ENCODE results near the gene SLC12A8. TPM values are rescaled to one million over a fixed set of nuclear protein-coding genes. Genes with fewer than 3 reads are reported as not detected.

SLC12A8 gene
- total and polyA plus RNA-seq, 9 of the 15 experiments (the other 6 are each of a cell fraction or from before 2014, with no cell fraction given): 0.04 to 0.33 (median 0.09) TPM; not detected in 4

DNA sequence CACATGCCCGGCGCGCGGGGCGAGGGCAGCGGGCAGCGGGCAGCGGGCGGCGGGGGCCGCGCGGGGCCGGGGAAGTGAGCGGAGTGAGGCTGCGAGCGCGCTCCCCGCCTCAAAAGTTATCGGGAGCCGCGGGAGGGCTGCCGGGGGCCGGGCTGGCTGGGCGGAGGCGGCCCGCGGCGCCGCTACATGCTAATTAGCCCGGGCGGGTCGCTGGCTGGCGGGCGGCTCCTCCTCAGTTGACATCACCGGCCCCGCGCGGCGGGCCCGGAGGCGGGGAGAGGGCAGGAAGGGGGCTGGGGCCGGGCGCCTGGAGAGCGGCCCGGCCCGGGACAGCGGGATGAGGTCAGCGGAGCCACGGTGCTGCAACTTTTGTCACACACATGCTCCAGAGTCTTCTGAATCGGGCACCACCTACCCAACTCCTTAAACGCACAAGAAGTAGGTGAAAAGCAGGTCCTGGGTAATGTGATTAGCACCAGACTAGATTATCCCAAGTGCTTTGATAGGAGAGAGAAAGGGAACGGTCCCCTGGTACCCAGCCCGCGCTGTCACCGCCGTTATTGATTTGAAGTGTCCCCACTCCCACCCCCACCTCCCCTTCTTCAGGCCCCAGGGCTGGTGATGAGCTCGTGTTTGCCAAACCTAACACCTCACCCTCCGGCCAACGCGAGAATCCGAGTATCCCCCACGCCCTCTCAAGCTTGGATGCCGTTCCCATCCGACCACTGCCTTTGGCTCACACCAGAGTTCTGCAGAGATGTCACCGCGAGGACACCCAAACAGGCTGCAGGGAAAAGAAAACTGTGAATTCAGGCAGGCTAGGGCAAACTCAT is 156.4 kb downstream of the SLC12A8 start, which contains the start of gene HEG1 (continued):
- TF ChIP-seq CBX2 (IDR thresholded peaks at IDR 0.05; ENCODE audit: insufficient read depth, low read length, poor library complexity, severe bottlenecking) (no peak), ZNF717 (CRISPR knock-in tag; IDR thresholded peaks at IDR 0.05) (no peak), TRIM24 (IDR thresholded peaks at IDR 0.05) (no peak), CHCHD3 (CRISPR knock-in tag; IDR thresholded peaks at IDR 0.05) (no peak), ATF7 (IDR thresholded peaks at IDR 0.05) (peak; percentile 32; the same call in 1 of the 2 replicates), MAZ (CRISPR knock-in tag; conservative IDR thresholded peaks at IDR 0.05 in 1 of 2, IDR thresholded peaks at IDR 0.05 in 1 of 2) (no peak), ZNF507 (tag; conservative IDR thresholded peaks at IDR 0.05) (no peak), C11orf30 (IDR thresholded peaks at IDR 0.05; ENCODE audit: low read depth) (no peak), CTCF (IDR thresholded peaks at IDR 0.05 in 2 of 3, conservative IDR thresholded peaks at IDR 0.05 in 1 of 3; ENCODE audit: insufficient read depth in 2 of 3, low read depth in 1 of 3, low read length in 3 of 3) (no peak), TCF7 (IDR thresholded peaks at IDR 0.05; ENCODE audit: borderline replicate concordance) (no peak), DMBX1 (CRISPR knock-in tag; IDR thresholded peaks at IDR 0.05; ENCODE audit: borderline replicate concordance) (no peak), NCOA1 (IDR thresholded peaks at IDR 0.05; ENCODE audit: low read depth) (no peak)
- TF ChIP-seq, protein P1, sequence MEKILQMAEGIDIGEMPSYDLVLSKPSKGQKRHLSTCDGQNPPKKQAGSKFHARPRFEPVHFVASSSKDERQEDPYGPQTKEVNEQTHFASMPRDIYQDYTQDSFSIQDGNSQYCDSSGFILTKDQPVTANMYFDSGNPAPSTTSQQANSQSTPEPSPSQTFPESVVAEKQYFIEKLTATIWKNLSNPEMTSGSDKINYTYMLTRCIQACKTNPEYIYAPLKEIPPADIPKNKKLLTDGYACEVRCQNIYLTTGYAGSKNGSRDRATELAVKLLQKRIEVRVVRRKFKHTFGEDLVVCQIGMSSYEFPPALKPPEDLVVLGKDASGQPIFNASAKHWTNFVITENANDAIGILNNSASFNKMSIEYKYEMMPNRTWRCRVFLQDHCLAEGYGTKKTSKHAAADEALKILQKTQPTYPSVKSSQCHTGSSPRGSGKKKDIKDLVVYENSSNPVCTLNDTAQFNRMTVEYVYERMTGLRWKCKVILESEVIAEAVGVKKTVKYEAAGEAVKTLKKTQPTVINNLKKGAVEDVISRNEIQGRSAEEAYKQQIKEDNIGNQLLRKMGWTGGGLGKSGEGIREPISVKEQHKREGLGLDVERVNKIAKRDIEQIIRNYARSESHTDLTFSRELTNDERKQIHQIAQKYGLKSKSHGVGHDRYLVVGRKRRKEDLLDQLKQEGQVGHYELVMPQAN (IDR thresholded peaks at IDR 0.05; ENCODE audit: borderline replicate concordance): no peak
- TF ChIP-seq, protein P2, sequence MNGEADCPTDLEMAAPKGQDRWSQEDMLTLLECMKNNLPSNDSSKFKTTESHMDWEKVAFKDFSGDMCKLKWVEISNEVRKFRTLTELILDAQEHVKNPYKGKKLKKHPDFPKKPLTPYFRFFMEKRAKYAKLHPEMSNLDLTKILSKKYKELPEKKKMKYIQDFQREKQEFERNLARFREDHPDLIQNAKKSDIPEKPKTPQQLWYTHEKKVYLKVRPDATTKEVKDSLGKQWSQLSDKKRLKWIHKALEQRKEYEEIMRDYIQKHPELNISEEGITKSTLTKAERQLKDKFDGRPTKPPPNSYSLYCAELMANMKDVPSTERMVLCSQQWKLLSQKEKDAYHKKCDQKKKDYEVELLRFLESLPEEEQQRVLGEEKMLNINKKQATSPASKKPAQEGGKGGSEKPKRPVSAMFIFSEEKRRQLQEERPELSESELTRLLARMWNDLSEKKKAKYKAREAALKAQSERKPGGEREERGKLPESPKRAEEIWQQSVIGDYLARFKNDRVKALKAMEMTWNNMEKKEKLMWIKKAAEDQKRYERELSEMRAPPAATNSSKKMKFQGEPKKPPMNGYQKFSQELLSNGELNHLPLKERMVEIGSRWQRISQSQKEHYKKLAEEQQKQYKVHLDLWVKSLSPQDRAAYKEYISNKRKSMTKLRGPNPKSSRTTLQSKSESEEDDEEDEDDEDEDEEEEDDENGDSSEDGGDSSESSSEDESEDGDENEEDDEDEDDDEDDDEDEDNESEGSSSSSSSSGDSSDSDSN (IDR thresholded peaks at IDR 0.05; ENCODE audit: borderline replicate concordance in 1 of 2, low read depth in 2 of 2, low read length in 2 of 2): peak in 1 of 2 experiments; percentile 39; a peak in 1 of 4 replicates
- TF ChIP-seq, protein P3, sequence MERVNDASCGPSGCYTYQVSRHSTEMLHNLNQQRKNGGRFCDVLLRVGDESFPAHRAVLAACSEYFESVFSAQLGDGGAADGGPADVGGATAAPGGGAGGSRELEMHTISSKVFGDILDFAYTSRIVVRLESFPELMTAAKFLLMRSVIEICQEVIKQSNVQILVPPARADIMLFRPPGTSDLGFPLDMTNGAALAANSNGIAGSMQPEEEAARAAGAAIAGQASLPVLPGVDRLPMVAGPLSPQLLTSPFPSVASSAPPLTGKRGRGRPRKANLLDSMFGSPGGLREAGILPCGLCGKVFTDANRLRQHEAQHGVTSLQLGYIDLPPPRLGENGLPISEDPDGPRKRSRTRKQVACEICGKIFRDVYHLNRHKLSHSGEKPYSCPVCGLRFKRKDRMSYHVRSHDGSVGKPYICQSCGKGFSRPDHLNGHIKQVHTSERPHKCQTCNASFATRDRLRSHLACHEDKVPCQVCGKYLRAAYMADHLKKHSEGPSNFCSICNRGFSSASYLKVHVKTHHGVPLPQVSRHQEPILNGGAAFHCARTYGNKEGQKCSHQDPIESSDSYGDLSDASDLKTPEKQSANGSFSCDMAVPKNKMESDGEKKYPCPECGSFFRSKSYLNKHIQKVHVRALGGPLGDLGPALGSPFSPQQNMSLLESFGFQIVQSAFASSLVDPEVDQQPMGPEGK (CRISPR knock-in tag; IDR thresholded peaks at IDR 0.05; ENCODE audit: borderline replicate concordance): no peak
- TF ChIP-seq, protein P4, sequence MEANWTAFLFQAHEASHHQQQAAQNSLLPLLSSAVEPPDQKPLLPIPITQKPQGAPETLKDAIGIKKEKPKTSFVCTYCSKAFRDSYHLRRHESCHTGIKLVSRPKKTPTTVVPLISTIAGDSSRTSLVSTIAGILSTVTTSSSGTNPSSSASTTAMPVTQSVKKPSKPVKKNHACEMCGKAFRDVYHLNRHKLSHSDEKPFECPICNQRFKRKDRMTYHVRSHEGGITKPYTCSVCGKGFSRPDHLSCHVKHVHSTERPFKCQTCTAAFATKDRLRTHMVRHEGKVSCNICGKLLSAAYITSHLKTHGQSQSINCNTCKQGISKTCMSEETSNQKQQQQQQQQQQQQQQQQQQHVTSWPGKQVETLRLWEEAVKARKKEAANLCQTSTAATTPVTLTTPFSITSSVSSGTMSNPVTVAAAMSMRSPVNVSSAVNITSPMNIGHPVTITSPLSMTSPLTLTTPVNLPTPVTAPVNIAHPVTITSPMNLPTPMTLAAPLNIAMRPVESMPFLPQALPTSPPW (CRISPR knock-in tag; IDR thresholded peaks at IDR 0.05): peak; percentile 30; the same call in 1 of the 2 replicates
